Activated T-cell treated with anti-CD3 and anti-CD28 coated beads, Interleukin-2, amount 50 U/mL, for 48 hours (primary cell): Measurements from ENCODE around the gene RPP30.

Experiments used
- DNase-seq, 2 experiments: peaks; one replicate each; pipeline ENCODE4 v3.0.0-alpha.2; 2020

Gene RPP30

DNA sequence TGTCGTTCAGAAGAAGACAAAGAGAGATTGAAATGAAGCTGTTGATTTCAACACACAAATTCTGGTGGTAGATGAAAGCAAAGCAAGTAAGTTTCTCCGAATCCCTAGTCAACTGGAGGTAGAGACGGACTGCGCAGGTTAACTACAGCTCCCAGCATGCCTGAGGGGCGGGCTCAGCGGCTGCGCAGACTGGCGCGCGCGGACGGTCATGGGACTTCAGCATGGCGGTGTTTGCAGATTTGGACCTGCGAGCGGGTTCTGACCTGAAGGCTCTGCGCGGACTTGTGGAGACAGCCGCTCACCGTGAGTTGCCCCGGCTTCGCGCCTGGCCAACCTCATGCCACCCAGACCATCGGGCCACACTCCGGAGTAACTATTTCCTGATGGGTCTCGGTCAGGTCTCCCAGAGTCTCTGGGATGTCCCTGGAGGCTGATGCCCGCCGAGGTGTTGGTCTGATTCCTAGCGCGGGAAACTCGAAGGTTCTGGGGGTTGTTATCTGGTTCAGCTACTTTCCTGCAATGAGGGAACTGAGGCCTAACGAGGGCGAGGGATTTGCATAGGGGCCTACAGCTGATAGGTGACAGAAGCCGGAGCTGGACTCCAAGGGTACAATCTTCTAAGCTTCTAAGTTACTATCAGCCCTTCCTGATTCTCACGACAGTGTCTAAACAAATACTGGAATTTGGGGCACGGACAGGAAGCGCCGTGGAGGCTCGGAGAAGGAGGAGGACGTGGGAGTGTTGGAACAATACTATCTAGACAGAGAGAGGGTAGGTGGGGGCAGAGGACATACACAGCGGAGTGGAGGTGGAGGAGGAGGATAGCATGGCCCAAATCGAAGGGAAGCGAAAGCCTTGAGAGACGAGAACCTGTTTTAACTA, at the start of gene RPP30:
Gene RPP30 (plus strand): TSS at position 209 of the 882 bp plus-strand sequence. CDS start 13 bp downstream, at position 222.
- peak; percentile 88 to 89 for DNase-seq

- no peak for DNase-seq
Observed at GRCh38 chr10:90822508-90822907, 49.3 kb upstream of the RPP30 start.

DNA sequence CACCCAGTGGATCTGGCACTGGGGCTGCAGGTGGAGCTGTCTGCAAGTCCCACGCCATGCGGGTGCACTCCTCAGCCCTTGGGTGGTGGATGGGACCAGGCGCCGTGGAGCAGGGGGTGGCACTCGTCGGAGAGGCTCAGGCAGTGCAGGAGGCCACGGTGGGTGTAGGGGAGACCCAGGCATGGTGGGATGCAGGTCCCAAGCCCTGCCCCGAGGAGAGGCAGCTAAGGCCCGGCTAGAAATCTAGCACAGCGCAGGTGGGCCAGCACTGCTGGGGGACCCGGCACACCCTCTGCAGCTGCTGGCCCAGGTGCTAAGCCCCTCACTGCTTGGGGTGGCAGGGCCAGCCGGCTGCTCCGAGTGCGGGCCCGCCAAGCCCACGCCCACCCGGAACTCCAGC, 39.7 kb upstream of the RPP30 start:
- DNase-seq = no peak

DNA sequence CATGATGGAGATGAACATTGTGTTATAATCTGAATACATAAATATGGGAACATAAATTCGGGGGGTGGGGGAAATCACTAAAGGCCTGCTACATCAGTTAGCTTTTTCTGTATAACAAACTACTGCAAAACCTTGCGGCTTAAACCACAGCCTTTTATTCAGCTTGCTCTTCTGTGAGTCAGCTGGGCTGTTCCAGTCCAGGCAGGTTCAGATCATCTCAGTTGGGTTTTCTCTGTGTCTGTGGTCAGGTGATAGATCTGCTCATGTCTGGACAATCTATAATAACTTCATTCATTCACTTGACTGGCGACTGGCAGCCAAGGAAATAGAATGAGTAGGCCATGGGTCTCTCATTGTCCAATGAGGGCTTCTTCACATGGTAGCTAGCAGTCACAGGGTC, 37.4 kb upstream of the RPP30 start:
- DNase-seq = no peak

GRCh38 chr10:90837486-90837885, 34.3 kb upstream of the RPP30 start:
- no peak for DNase-seq

DNA sequence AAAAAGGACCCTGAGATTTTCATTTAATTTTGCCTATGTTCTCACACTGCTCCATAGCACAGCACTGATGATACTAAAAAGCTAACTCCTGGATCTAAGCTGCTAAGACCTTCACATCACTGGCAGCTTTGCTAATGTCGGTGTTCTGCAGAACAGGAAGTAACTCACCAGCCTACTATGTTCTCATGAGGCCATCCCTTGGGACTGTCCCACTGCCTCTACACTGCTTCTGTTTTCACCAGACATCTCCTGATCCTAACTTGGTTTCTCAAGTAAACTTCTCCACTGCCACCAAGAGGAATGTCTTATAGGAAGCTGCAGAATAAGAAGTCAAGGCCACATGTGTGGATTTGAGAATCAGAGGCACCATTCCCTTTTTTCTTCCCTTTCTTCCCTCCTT, 29.0 kb upstream of the RPP30 start:
- no peak for DNase-seq

GRCh38 chr10:90845726-90846125, 26.0 kb upstream of the RPP30 start:
- DNase-seq = no peak

DNA sequence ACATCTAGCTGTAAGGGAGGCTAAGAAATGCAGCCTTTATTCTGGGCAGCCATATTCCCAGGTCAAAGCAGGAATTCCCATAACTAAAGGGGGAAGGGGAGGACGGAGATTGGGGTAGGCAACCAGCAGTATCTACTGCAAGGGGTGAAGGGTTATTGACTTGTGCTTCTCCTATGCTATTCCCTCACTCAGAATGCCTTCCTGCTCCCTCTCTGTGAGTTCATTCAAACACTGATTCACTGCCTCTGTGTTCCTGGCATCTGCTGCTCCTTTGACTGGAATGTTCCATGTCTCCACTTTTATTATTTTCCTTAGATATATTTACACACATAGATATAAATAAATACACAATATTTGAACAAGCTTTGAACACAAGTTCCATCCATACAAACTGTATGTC, 25.0 kb upstream of the RPP30 start:
- DNase-seq = no peak

DNA sequence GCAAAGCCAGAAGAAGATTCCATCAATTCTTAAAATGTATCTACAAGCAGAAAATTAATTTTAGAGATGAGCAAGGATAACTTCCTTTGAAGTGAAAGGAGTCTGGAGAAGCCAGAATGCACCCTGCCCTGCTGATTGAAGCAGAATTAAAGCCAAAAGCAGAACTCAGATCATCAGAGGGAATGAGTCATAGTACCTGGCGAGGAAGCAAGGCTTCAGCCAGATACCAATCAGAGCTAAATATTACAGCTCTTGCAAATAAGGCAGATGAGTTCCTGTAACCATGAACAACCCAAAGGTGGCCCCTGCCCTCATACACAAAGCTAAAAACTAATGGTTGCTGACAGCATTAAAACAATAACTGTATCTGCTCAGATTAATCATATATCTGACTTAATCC, 24.3 kb upstream of the RPP30 start:
- no peak for DNase-seq

DNA sequence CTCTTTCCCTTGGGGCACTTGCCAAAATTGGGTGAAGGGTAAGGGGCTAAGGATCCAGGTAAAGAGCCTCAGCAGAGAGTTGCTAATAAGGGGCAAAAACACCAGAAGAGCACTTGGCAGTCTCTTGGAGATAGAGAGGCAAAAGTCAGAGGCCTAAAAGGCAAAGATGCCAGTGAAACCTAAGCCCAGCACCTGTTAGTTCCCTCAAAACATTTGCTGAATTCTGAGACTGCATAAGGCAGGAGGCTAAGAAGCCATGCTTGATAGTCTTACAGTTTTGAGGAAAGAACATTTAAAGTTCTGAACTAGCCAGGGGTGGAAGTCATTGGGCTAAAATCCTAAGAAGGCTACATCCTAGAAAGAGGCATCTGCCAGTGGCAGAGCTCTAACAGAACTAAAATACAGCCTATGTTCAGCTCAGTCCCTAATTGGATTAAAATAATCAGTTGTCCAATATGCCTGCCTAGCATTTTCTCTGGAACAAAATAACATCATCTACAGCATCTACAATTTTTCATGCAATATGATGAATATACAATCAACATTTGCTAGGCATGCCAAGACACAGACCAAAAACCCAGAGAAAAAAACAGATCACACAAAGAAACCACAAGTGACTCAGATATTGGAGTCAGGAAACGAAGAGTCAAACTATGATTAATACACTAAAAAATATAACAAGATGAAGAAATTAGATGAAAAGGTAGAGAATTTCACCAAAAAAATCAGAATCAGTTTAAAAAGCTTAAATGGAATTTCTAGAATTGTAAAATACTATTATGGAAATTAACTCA, 21.6 kb upstream of the RPP30 start:
- no peak for DNase-seq

- DNase-seq = no peak
Observed at GRCh38 chr10:90855126-90855525, 16.6 kb upstream of the RPP30 start.

- DNase-seq = no peak
Observed at GRCh38 chr10:90856261-90856660, 15.5 kb upstream of the RPP30 start.

- no peak for DNase-seq
Observed at GRCh38 chr10:90856964-90857634, 14.7 kb upstream of the RPP30 start.

DNA sequence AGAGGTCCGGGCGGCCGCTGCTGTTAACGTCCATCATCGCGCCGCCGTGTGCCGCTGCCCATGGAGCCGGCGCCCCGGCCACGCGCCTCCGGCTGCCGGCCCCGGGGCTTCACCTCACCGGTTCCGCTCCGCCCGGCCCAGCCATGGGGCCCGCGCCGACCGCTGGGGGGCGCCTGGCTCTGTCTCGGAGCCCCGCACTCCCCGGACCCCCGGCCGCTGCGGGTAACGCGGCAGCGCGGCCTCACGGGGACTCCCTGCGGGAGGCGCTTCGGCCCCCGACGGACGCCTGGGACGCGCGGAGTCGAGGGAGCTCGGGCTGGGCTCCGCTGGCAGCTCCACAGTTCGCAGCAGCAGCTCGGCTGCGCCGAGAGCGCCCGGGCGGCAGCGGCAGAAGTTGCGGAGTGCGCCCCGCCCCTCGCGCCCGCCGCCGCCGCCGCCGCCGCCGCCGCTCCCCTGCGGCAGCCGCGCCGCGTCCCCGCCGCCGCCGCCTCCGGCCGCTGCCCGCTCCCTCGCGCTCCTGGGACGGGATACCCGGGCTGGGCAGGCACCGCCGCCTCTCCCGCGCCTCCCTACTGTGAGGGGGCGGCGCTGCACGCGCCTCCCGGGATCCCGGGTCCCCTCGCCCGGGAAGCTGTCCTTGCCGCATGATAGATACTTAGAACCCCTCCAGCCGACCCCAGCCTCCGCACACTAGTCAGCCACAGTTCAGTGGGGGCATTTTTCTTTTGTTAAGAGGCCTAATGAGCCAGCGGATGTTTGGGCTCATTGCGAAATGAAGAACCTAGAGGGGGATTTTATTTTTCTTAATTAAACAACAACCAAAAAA, 13.9 kb upstream of the RPP30 start, which contains the start of gene HTR7:
Gene HTR7 (minus strand): TSS at position 405 of the 826 bp plus-strand sequence. CDS start 368 bp downstream, at position 37.
- DNase-seq = peak; percentile 65 to 72

- DNase-seq = no peak
Observed at GRCh38 chr10:90858461-90858968, 13.3 kb upstream of the RPP30 start.

DNA sequence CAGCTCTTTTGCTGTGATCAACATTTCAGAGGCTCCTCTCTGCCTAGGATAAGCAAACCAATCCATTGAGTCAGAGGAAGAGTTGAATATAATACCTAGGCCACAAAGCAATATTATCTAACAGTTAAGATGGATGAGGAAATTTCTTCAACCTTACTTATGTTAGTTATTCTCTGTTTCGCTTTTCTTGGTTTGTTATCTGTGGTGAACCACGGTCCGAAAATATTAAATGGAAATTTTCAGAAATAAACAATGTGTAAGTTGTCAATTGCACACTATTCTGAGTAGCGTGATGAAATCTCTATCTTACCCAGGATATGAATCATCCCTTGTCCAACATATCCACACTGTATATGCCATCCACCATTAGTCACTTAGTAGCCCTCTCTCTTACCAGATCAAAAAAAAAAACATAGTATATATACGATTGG, 12.4 kb upstream of the RPP30 start:
- DNase-seq = no peak

- no peak for DNase-seq
Observed at GRCh38 chr10:90860790-90861189, 11.0 kb upstream of the RPP30 start.

GRCh38 chr10:90862908-90863514, 8.8 kb upstream of the RPP30 start:
- no peak for DNase-seq

DNA sequence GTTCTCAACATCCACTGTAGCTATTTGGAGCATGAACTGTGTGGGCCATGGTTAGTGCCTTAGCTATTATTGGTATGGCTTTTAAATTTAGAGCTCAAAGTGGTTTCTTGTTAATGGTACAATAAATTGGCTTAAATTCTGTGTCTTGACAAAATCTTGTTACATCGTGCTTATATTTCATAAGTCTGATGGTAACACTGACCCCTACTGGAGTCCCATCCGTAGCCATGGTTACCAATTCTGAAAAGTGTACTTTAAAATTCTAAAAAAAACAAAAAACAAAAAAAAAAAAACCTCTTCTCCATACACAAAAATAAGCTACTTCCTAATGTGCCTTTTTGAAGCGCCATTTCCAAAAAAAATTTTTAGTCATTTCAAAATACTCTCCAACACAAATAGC, 6.4 kb upstream of the RPP30 start:
- DNase-seq = no peak

GRCh38 chr10:90866050-90866598, 5.7 kb upstream of the RPP30 start:
- no peak for DNase-seq

GRCh38 chr10:90871279-90871765, 452 bp upstream of the RPP30 start:
- DNase-seq = peak; percentile 45 to 52
